HepG2 (cell line): ENCODE measurements around the gene DNAJB11. TPM values are rescaled to one million over a fixed set of nuclear protein-coding genes. Genes with fewer than 3 reads are reported as not detected.

ENCODE experiments used
- CENPX ChIP-seq: sonication (generic); formaldehyde crosslinking; IDR thresholded peaks from 2 replicates; pipeline ENCODE4 v1.9.0; 2021; ENCODE audit warnings: mild to moderate bottlenecking, missing genetic modification reagents, moderate library complexity
- PREB ChIP-seq: sonication (generic); formaldehyde crosslinking; IDR thresholded peaks from 2 replicates; pipeline ENCODE4 v1.4.0; 2020; ENCODE audit warnings: missing genetic modification reagents
- ZBTB3 ChIP-seq: sonication (generic); formaldehyde crosslinking; IDR thresholded peaks from 2 replicates; pipeline ENCODE4 v1.4.0; 2020; ENCODE audit warnings: low read depth, mild to moderate bottlenecking, moderate library complexity, missing genetic modification reagents, borderline replicate concordance
- ZNF331 ChIP-seq: sonication (generic); formaldehyde crosslinking; IDR thresholded peaks from 2 replicates; pipeline ENCODE4 v1.4.0; 2020; ENCODE audit warnings: missing genetic modification reagents
- ZNF446 ChIP-seq: sonication (generic); formaldehyde crosslinking; IDR thresholded peaks from 2 replicates; pipeline ENCODE4 v1.5.0; 2020; ENCODE audit warnings: mild to moderate bottlenecking, missing genetic modification reagents
- polyA plus RNA-seq, 8 experiments: library from polyadenylated mRNA; depleted of rRNA in 3 of 8; stranded (reverse) in 7 of 8; unstranded in 1 of 8; fragments of >200 nt; fragmentation: Illumina TruSeq in 4 of 8; extraction: Trizol in 4 of 8; gene quantifications; 2 replicates each; pipeline versions ENCODE4 v1.2.1 to v1.2.3, GENCODE V29; 2011 to 2016; ENCODE audit warnings: low read depth in 4 of 8, missing spikeins in 1 of 8, mixed read lengths in 1 of 8; ENCODE audit not compliant: insufficient read depth in 1 of 8
- total RNA-seq, 5 experiments: library from RNA; depleted of rRNA; stranded (reverse); fragments of >200 nt; fragmentation: Illumina TruSeq; extraction: Trizol; gene quantifications; 2 replicates each; pipeline ENCODE4 v1.2.3, GENCODE V29; 2016; ENCODE audit warnings: low read depth in 1 of 5
- TF ChIP-seq, protein P1 (sequence below): sonication (generic); formaldehyde crosslinking; IDR thresholded peaks from 2 replicates; pipeline ENCODE4 v1.4.0; 2020; ENCODE audit warnings: missing genetic modification reagents
- TF ChIP-seq, protein P2 (sequence below): sonication (generic); formaldehyde crosslinking; IDR thresholded peaks from 2 replicates; pipeline ENCODE4 v1.4.0; 2020; ENCODE audit warnings: mild to moderate bottlenecking, low read depth, missing genetic modification reagents
- TF ChIP-seq, protein P3 (sequence below): IDR thresholded peaks from 2 replicates; pipeline ENCODE4 v1.4.0; 2020; ENCODE audit warnings: mild to moderate bottlenecking, missing genetic modification reagents
- TF ChIP-seq, protein P4 (sequence below): sonication (generic); formaldehyde crosslinking; IDR thresholded peaks from 2 replicates; pipeline ENCODE4 v1.4.0; 2020; ENCODE audit warnings: mild to moderate bottlenecking, missing genetic modification reagents, borderline replicate concordance
- TF ChIP-seq, protein P5 (sequence below): sonication (generic); formaldehyde crosslinking; IDR thresholded peaks from 2 replicates; pipeline ENCODE4 v1.5.1; 2020; ENCODE audit warnings: mild to moderate bottlenecking, missing genetic modification reagents, moderate library complexity

Gene DNAJB11
- total and polyA plus RNA-seq, 2 of the 13 experiments (the other 11 are each of a cell fraction or from before 2014, with no cell fraction given): 41.0 to 132 TPM

GRCh38 chr3:186567072-186567921 lies 3.2 kb upstream of the DNAJB11 start, which contains the start of gene TBCCD1 (continued):
- TF ChIP-seq ZNF331 (CRISPR knock-in tag): 0 out of 2 replicates have a peak, but pooled peaks have one; percentile 65
- TF ChIP-seq, protein P1, sequence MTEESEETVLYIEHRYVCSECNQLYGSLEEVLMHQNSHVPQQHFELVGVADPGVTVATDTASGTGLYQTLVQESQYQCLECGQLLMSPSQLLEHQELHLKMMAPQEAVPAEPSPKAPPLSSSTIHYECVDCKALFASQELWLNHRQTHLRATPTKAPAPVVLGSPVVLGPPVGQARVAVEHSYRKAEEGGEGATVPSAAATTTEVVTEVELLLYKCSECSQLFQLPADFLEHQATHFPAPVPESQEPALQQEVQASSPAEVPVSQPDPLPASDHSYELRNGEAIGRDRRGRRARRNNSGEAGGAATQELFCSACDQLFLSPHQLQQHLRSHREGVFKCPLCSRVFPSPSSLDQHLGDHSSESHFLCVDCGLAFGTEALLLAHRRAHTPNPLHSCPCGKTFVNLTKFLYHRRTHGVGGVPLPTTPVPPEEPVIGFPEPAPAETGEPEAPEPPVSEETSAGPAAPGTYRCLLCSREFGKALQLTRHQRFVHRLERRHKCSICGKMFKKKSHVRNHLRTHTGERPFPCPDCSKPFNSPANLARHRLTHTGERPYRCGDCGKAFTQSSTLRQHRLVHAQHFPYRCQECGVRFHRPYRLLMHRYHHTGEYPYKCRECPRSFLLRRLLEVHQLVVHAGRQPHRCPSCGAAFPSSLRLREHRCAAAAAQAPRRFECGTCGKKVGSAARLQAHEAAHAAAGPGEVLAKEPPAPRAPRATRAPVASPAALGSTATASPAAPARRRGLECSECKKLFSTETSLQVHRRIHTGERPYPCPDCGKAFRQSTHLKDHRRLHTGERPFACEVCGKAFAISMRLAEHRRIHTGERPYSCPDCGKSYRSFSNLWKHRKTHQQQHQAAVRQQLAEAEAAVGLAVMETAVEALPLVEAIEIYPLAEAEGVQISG (CRISPR knock-in tag): peak; percentile 100
- TF ChIP-seq, protein P2, sequence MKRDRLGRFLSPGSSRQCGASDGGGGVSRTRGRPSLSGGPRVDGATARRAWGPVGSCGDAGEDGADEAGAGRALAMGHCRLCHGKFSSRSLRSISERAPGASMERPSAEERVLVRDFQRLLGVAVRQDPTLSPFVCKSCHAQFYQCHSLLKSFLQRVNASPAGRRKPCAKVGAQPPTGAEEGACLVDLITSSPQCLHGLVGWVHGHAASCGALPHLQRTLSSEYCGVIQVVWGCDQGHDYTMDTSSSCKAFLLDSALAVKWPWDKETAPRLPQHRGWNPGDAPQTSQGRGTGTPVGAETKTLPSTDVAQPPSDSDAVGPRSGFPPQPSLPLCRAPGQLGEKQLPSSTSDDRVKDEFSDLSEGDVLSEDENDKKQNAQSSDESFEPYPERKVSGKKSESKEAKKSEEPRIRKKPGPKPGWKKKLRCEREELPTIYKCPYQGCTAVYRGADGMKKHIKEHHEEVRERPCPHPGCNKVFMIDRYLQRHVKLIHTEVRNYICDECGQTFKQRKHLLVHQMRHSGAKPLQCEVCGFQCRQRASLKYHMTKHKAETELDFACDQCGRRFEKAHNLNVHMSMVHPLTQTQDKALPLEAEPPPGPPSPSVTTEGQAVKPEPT: peak; percentile 79; the same call in 1 of the 2 replicates
- TF ChIP-seq, protein P3, sequence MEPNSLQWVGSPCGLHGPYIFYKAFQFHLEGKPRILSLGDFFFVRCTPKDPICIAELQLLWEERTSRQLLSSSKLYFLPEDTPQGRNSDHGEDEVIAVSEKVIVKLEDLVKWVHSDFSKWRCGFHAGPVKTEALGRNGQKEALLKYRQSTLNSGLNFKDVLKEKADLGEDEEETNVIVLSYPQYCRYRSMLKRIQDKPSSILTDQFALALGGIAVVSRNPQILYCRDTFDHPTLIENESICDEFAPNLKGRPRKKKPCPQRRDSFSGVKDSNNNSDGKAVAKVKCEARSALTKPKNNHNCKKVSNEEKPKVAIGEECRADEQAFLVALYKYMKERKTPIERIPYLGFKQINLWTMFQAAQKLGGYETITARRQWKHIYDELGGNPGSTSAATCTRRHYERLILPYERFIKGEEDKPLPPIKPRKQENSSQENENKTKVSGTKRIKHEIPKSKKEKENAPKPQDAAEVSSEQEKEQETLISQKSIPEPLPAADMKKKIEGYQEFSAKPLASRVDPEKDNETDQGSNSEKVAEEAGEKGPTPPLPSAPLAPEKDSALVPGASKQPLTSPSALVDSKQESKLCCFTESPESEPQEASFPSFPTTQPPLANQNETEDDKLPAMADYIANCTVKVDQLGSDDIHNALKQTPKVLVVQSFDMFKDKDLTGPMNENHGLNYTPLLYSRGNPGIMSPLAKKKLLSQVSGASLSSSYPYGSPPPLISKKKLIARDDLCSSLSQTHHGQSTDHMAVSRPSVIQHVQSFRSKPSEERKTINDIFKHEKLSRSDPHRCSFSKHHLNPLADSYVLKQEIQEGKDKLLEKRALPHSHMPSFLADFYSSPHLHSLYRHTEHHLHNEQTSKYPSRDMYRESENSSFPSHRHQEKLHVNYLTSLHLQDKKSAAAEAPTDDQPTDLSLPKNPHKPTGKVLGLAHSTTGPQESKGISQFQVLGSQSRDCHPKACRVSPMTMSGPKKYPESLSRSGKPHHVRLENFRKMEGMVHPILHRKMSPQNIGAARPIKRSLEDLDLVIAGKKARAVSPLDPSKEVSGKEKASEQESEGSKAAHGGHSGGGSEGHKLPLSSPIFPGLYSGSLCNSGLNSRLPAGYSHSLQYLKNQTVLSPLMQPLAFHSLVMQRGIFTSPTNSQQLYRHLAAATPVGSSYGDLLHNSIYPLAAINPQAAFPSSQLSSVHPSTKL (CRISPR knock-in tag): peak; percentile 49
- TF ChIP-seq, protein P4, sequence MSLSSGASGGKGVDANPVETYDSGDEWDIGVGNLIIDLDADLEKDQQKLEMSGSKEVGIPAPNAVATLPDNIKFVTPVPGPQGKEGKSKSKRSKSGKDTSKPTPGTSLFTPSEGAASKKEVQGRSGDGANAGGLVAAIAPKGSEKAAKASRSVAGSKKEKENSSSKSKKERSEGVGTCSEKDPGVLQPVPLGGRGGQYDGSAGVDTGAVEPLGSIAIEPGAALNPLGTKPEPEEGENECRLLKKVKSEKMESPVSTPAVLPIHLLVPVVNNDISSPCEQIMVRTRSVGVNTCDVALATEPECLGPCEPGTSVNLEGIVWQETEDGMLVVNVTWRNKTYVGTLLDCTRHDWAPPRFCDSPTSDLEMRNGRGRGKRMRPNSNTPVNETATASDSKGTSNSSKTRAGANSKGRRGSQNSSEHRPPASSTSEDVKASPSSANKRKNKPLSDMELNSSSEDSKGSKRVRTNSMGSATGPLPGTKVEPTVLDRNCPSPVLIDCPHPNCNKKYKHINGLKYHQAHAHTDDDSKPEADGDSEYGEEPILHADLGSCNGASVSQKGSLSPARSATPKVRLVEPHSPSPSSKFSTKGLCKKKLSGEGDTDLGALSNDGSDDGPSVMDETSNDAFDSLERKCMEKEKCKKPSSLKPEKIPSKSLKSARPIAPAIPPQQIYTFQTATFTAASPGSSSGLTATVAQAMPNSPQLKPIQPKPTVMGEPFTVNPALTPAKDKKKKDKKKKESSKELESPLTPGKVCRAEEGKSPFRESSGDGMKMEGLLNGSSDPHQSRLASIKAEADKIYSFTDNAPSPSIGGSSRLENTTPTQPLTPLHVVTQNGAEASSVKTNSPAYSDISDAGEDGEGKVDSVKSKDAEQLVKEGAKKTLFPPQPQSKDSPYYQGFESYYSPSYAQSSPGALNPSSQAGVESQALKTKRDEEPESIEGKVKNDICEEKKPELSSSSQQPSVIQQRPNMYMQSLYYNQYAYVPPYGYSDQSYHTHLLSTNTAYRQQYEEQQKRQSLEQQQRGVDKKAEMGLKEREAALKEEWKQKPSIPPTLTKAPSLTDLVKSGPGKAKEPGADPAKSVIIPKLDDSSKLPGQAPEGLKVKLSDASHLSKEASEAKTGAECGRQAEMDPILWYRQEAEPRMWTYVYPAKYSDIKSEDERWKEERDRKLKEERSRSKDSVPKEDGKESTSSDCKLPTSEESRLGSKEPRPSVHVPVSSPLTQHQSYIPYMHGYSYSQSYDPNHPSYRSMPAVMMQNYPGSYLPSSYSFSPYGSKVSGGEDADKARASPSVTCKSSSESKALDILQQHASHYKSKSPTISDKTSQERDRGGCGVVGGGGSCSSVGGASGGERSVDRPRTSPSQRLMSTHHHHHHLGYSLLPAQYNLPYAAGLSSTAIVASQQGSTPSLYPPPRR (CRISPR knock-in tag): 0 out of 2 replicates have a peak, but pooled peaks have one; percentile 59
- TF ChIP-seq, protein P5, sequence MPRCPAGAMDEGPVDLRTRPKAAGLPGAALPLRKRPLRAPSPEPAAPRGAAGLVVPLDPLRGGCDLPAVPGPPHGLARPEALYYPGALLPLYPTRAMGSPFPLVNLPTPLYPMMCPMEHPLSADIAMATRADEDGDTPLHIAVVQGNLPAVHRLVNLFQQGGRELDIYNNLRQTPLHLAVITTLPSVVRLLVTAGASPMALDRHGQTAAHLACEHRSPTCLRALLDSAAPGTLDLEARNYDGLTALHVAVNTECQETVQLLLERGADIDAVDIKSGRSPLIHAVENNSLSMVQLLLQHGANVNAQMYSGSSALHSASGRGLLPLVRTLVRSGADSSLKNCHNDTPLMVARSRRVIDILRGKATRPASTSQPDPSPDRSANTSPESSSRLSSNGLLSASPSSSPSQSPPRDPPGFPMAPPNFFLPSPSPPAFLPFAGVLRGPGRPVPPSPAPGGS (CRISPR knock-in tag): peak; percentile 67; the same call in 1 of the 2 replicates
- TF ChIP-seq ZBTB3 (CRISPR knock-in tag): no peak; the same call in 1 of the 2 replicates
- no peak for TF ChIP-seq CENPX (CRISPR knock-in tag)
- TF ChIP-seq ZNF446 (CRISPR knock-in tag): 0 out of 2 replicates have a peak, but pooled peaks have one; percentile 36
- no peak for TF ChIP-seq PREB
